ENCODE results near the gene TOX2.

TOX2 gene

GRCh38 chr20:44095831-44096230, 181.2 kb downstream of the TOX2 start:
- Histone ChIP-seq H3K27me3 (replicated peaks; ENCODE audit: control insufficient read depth, insufficient read depth, low read length) (no peaks in the 10 kb centered on the region), H3K4me3 (replicated peaks; ENCODE audit: low read depth, low read length) (no peak overlapping the region), H3K36me3 (ENCODE audit: control insufficient read depth, insufficient read depth, low read length) (no peaks in the 10 kb centered on the region)
- TF ChIP-seq CTCF (IDR thresholded peaks at IDR 0.05; ENCODE audit: insufficient read depth, low read length, poor library complexity, severe bottlenecking): no peak
- DNase-seq (ENCODE audit: extremely low read depth, insufficient read length): no peak

GRCh38 chr20:44097521-44098255, 183.0 kb downstream of the TOX2 start:
- DNase-seq (ENCODE audit: extremely low read depth, insufficient read length): no peak
- no peak for TF ChIP-seq CTCF (IDR thresholded peaks at IDR 0.05; ENCODE audit: insufficient read depth, low read length, poor library complexity, severe bottlenecking)
- no peak overlapping the region for H3K4me3 ChIP-seq (replicated peaks; ENCODE audit: low read depth, low read length)
- no peaks in the 10 kb centered on the region for H3K36me3 ChIP-seq (ENCODE audit: control insufficient read depth, insufficient read depth, low read length)
- no peaks in the 10 kb centered on the region for H3K27me3 ChIP-seq (replicated peaks; ENCODE audit: control insufficient read depth, insufficient read depth, low read length)

- H3K4me3 ChIP-seq (replicated peaks; ENCODE audit: low read depth, low read length): no peak overlapping the region
- TF ChIP-seq CTCF (IDR thresholded peaks at IDR 0.05; ENCODE audit: insufficient read depth, low read length, poor library complexity, severe bottlenecking): no peak
These were observed 183.6 kb downstream of the TOX2 start for GRCh38 chr20:44098256-44098630.

GRCh38 chr20:44098657-44099056, 184.0 kb downstream of the TOX2 start:
- TF ChIP-seq CTCF (IDR thresholded peaks at IDR 0.05; ENCODE audit: insufficient read depth, low read length, poor library complexity, severe bottlenecking): no peak
- H3K4me3 ChIP-seq (replicated peaks; ENCODE audit: low read depth, low read length): no peak overlapping the region
- H3K36me3 ChIP-seq (ENCODE audit: control insufficient read depth, insufficient read depth, low read length): no peaks in the 10 kb centered on the region
- no peak for DNase-seq (ENCODE audit: extremely low read depth, insufficient read length)
- H3K27me3 ChIP-seq (replicated peaks; ENCODE audit: control insufficient read depth, insufficient read depth, low read length): no peaks in the 10 kb centered on the region

More at GRCh38 chr20:44098256-44098630, 183.6 kb downstream of the TOX2 start:
- H3K36me3 ChIP-seq (ENCODE audit: control insufficient read depth, insufficient read depth, low read length): no peaks in the 10 kb centered on the region
- H3K27me3 ChIP-seq (replicated peaks; ENCODE audit: control insufficient read depth, insufficient read depth, low read length): no peaks in the 10 kb centered on the region
- DNase-seq (ENCODE audit: extremely low read depth, insufficient read length): no peak

- no peak for TF ChIP-seq CTCF (IDR thresholded peaks at IDR 0.05; ENCODE audit: insufficient read depth, low read length, poor library complexity, severe bottlenecking)
- Histone ChIP-seq H3K27me3 (replicated peaks; ENCODE audit: control insufficient read depth, insufficient read depth, low read length) (no peaks in the 10 kb centered on the region), H3K36me3 (ENCODE audit: control insufficient read depth, insufficient read depth, low read length) (no peaks in the 10 kb centered on the region), H3K4me3 (replicated peaks; ENCODE audit: low read depth, low read length) (no peak overlapping the region)
- DNase-seq (ENCODE audit: extremely low read depth, insufficient read length): no peak
These were observed 185.2 kb downstream of the TOX2 start for GRCh38 chr20:44099832-44100231.

GRCh38 chr20:44102582-44102981, 187.9 kb downstream of the TOX2 start:
- Histone ChIP-seq H3K27me3 (replicated peaks; ENCODE audit: control insufficient read depth, insufficient read depth, low read length) (no peaks in the 10 kb centered on the region), H3K4me3 (replicated peaks; ENCODE audit: low read depth, low read length) (no peak overlapping the region), H3K36me3 (ENCODE audit: control insufficient read depth, insufficient read depth, low read length) (no peaks in the 10 kb centered on the region)
- TF ChIP-seq CTCF (IDR thresholded peaks at IDR 0.05; ENCODE audit: insufficient read depth, low read length, poor library complexity, severe bottlenecking): no peak
- DNase-seq (ENCODE audit: extremely low read depth, insufficient read length): no peak
